PC-3 (cell line): ENCODE results near the gene ZNF593OS. TPM values are rescaled to one million over a fixed set of nuclear protein-coding genes. Genes with fewer than 3 reads are reported as not detected.
A peak's percentile ranks its signal among the peaks of the same experiment; 100 is the strongest.

ENCODE experiments used
- ATAC-seq: fragments of 200-7000 bp; cut with Tn5 transposase; 2 replicates; pipeline ENCODE4 v1.9.1; 2020; ENCODE audit warnings: mild to moderate bottlenecking, moderate library complexity
- BruUV-seq: library from RNA; stranded (reverse); fragments of 400-500 nt; replicated peaks from 2 replicates; lab custom pipeline; 2021; lab: Mats Ljungman, UMichigan
- CTCF ChIA-PET: fragments of 300-600 bp; sonication (Branson Sonifier 250); formaldehyde crosslinking; loops from one replicate; lab custom pipeline; 2022; ENCODE audit warnings: antibody characterized with exemption; lab: Charles Lee
- POLR2A ChIA-PET: fragments of 300-600 bp; sonication (Branson Sonifier 250); formaldehyde crosslinking; loops from one replicate; lab custom pipeline; 2022; ENCODE audit warnings: antibody characterized with exemption; ENCODE audit not compliant: unreplicated experiment; lab: Charles Lee
- DNase-seq: peaks from one replicate; pipeline ENCODE4 v3.0.0-alpha.2; 2015
- H2AFZ ChIP-seq: fragments of 300-600 bp; sonication (generic); 2 replicates; pipeline ENCODE4 v1.6.0; 2016; ENCODE audit warnings: antibody characterized with exemption, low read length
- H3F3A ChIP-seq: fragments of 300-600 bp; sonication (generic); one replicate; pipeline ENCODE4 v1.6.0; 2017; ENCODE audit warnings: antibody characterized with exemption, low read length, control low read depth, mild to moderate bottlenecking; ENCODE audit not compliant: unreplicated experiment
- H3K27ac ChIP-seq: fragments of 300-600 bp; sonication (generic); 2 replicates; pipeline ENCODE4 v1.5.1; 2016; ENCODE audit warnings: mild to moderate bottlenecking, low read length
- H3K27me3 ChIP-seq: fragments of 300-600 bp; sonication (generic); 2 replicates; pipeline ENCODE4 v1.6.1; 2016; ENCODE audit warnings: low read length, mixed read lengths
- H3K36me3 ChIP-seq: fragments of 300-600 bp; sonication (generic); 2 replicates; pipeline ENCODE4 v1.6.1; 2016; ENCODE audit warnings: low read depth, mixed run types, low read length, mixed read lengths
- H3K4me1 ChIP-seq: fragments of 300-600 bp; sonication (generic); 2 replicates; pipeline ENCODE4 v1.5.1; 2016; ENCODE audit warnings: low read length; ENCODE audit not compliant: insufficient read depth
- H3K4me2 ChIP-seq: fragments of 300-600 bp; sonication (generic); 2 replicates; pipeline ENCODE4 v1.6.0; 2016; ENCODE audit warnings: low read length
- H3K4me3 ChIP-seq: fragments of 300-600 bp; sonication (generic); 2 replicates; pipeline ENCODE4 v1.5.1; 2016; ENCODE audit warnings: mild to moderate bottlenecking, low read length, mixed read lengths
- H3K79me2 ChIP-seq: fragments of 300-600 bp; sonication (generic); 2 replicates; pipeline ENCODE4 v1.6.1; 2017; ENCODE audit warnings: low read length, mixed read lengths
- H3K9ac ChIP-seq: fragments of 300-600 bp; sonication (generic); 2 replicates; pipeline ENCODE4 v1.6.0; 2016; ENCODE audit warnings: mild to moderate bottlenecking, low read length
- H3K9me2 ChIP-seq: fragments of 300-600 bp; sonication (generic); replicated peaks from 2 replicates; pipeline ENCODE4 v1.6.1; 2016; ENCODE audit warnings: mixed run types, low read length, mixed read lengths
- H3K9me3 ChIP-seq: fragments of 300-600 bp; sonication (generic); 2 replicates; pipeline ENCODE4 v1.6.1; 2016; ENCODE audit warnings: low read length, mixed read lengths
- H4K20me1 ChIP-seq: fragments of 300-600 bp; sonication (generic); 2 replicates; pipeline ENCODE4 v1.6.1; 2016; ENCODE audit warnings: low read length, mixed read lengths
- EZH2 ChIP-seq: fragments of 300-600 bp; sonication (generic); IDR thresholded peaks from one replicate; pipeline ENCODE4 v1.6.1; 2017; ENCODE audit warnings: antibody characterized with exemption, mild to moderate bottlenecking, low read length; ENCODE audit not compliant: unreplicated experiment
- EZH2phosphoT487 ChIP-seq: fragments of 300-600 bp; sonication (generic); IDR thresholded peaks from 2 replicates; pipeline ENCODE4 v1.6.1; 2018; ENCODE audit warnings: mild to moderate bottlenecking, antibody characterized with exemption, low read length, borderline replicate concordance
- intact Hi-C: fragments of 100-400 bp; cut with micrococcal nuclease; formaldehyde crosslinking; loops from 2 replicates; pipeline ENCODE4 v1.9.0; 2023
- total RNA-seq: library from RNA; depleted of rRNA; stranded (reverse); fragments of >200 nt; gene quantifications from 2 replicates; pipeline ENCODE4 v1.2.3, GENCODE V29; 2014
- TF ChIP-seq, protein P1 (sequence below): fragments of 300-600 bp; sonication (generic); conservative IDR thresholded peaks from 2 replicates; pipeline ENCODE4 v1.5.1; 2017; ENCODE audit warnings: antibody characterized with exemption, low read depth, mild to moderate bottlenecking, low read length

ZNF593OS gene
- total RNA-seq, 1 experiment from 2014 or later = not detected

DNA sequence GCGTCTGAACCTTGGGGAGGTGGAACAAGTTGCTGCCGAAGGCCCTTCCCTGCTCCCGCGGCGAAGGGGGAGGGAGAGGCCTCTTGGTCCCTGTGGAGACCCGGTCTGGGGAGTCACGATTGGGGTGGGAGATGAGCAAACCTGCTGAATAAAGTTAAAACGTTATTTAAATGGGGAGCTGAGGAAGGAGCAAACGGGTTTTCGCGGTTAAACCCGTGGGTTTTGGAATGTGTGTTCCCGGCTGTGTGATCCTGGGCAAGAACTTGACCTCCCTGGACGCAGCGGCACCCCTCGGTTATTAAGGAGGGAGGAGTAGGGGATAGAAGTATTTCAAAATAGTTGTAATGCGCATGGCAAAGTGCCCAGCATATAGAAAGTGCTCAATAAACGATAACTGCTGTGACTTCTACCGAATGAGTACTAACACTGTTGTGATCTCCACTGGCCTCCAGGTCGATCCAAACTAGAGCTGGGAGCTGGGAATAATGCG is 9.4 kb downstream of the ZNF593OS start:
- H3K27ac ChIP-seq = no peak overlapping the region
- peak overlapping the region; percentile 98 for H3K4me2 ChIP-seq
- no peaks in the 10 kb centered on the region for H3K36me3 ChIP-seq
- 0 out of 2 replicates have a peak, but pooled peaks cover 4% of the 10 kb centered on the region for H3K4me1 ChIP-seq
- intact Hi-C loops = loop anchor here (5.0 kb wide), 1 partner anchor 55 kb away; no protein-coding TSS in a partner anchor
- peak; percentile 13 for DNase-seq
- H4K20me1 ChIP-seq = no peaks in the 10 kb centered on the region
- H3K4me3 ChIP-seq = peak overlapping the region; percentile 74
- no peak for ATAC-seq
- no peak overlapping the region for H3K9ac ChIP-seq
- no peaks in the 10 kb centered on the region for H3K79me2 ChIP-seq
- H2AFZ ChIP-seq = peak overlapping the region; percentile 95
- no peaks in the 10 kb centered on the region for H3F3A ChIP-seq
- TF ChIP-seq EZH2phosphoT487 (no peak), EZH2 (no peak)
- TF ChIP-seq, protein P1, sequence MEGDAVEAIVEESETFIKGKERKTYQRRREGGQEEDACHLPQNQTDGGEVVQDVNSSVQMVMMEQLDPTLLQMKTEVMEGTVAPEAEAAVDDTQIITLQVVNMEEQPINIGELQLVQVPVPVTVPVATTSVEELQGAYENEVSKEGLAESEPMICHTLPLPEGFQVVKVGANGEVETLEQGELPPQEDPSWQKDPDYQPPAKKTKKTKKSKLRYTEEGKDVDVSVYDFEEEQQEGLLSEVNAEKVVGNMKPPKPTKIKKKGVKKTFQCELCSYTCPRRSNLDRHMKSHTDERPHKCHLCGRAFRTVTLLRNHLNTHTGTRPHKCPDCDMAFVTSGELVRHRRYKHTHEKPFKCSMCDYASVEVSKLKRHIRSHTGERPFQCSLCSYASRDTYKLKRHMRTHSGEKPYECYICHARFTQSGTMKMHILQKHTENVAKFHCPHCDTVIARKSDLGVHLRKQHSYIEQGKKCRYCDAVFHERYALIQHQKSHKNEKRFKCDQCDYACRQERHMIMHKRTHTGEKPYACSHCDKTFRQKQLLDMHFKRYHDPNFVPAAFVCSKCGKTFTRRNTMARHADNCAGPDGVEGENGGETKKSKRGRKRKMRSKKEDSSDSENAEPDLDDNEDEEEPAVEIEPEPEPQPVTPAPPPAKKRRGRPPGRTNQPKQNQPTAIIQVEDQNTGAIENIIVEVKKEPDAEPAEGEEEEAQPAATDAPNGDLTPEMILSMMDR = no peak
- no TSS peak for BruUV-seq
- no peaks in the 10 kb centered on the region for H3K9me2 ChIP-seq
- no peaks in the 10 kb centered on the region for H3K9me3 ChIP-seq
- no peaks in the 10 kb centered on the region for H3K27me3 ChIP-seq
- CTCF ChIA-PET = no interaction called here
- POLR2A ChIA-PET = interaction anchor here (0.5 kb wide), 1 partner anchor 121 kb away, joined by 4 read pairs; no protein-coding TSS in a partner anchor

DNA sequence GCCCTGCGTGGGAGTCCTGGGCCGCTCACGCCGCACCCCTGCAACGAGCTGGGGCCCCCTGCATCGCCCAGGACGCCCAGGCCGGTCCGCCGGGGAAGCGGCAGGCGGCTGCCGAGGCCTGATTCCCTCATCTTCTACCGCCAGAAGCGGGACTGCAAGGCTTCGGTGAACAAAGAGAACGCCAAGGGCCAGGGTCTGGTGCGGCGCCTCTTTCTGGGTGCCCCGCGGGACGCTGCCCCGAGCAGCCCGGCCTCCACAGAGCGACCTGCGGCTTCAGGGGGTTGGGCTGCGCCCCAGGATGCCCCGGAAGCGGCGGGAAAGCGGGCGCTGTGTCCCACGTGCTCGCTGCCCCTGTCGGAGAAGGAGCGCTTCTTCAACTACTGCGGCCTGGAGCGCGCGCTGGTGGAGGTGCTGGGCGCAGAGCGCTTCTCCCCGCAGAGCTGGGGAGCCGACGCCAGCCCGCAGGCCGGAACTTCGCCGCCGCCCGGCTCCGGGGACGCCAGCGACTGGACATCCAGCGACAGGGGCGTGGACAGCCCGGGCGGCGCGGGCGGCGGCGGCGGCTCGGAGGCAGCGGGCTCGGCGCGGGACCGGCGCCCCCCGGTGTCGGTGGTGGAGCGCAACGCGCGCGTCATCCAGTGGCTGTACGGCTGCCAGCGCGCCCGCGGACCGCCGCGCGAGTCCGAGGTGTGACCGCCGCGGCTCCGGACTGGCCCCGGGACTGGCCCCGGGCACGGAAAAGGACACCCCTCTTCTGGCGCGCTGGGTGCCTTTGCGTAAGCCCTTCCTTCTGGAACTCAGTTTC is 10.0 kb downstream of the ZNF593OS start:
- no TSS peak for BruUV-seq
- POLR2A ChIA-PET = interaction anchor here (0.5 kb wide), 1 partner anchor 120 kb away, joined by 4 read pairs; no protein-coding TSS in a partner anchor
- H2AFZ ChIP-seq = peak overlapping the region; percentile 95
- H3K9me2 ChIP-seq = no peaks in the 10 kb centered on the region
- H3K36me3 ChIP-seq = no peaks in the 10 kb centered on the region
- H3K27ac ChIP-seq = no peak overlapping the region
- H3F3A ChIP-seq = no peaks in the 10 kb centered on the region
- H3K4me3 ChIP-seq = peak overlapping the region; percentile 74
- peaks cover 7% of the 10 kb centered on the region for H3K4me1 ChIP-seq
- CTCF ChIA-PET = no interaction called here
- H3K4me2 ChIP-seq = peak overlapping the region; percentile 98
- H4K20me1 ChIP-seq = no peaks in the 10 kb centered on the region
- H3K9ac ChIP-seq = peak overlapping the region; percentile 31; the same call in 1 of the 2 replicates
- ATAC-seq (peak; percentile 65), DNase-seq (peak; percentile 48)
- TF ChIP-seq EZH2phosphoT487 (no peak), EZH2 (no peak)
- TF ChIP-seq, protein P1 = peak; percentile 19; the same call in 1 of the 2 replicates
- intact Hi-C loops = loop anchor here (5.0 kb wide), 1 partner anchor 54 kb away; no protein-coding TSS in a partner anchor
- no peaks in the 10 kb centered on the region for H3K9me3 ChIP-seq
- H3K27me3 ChIP-seq = no peaks in the 10 kb centered on the region
- H3K79me2 ChIP-seq = no peaks in the 10 kb centered on the region
